Measurements from ENCODE around the gene VENTX.
"Not testable (repeated sequence)": the region's sequence is repeated elsewhere in the genome, so short reads cannot be mapped to it uniquely, and the experiment has no call there.

Gene VENTX

DNA sequence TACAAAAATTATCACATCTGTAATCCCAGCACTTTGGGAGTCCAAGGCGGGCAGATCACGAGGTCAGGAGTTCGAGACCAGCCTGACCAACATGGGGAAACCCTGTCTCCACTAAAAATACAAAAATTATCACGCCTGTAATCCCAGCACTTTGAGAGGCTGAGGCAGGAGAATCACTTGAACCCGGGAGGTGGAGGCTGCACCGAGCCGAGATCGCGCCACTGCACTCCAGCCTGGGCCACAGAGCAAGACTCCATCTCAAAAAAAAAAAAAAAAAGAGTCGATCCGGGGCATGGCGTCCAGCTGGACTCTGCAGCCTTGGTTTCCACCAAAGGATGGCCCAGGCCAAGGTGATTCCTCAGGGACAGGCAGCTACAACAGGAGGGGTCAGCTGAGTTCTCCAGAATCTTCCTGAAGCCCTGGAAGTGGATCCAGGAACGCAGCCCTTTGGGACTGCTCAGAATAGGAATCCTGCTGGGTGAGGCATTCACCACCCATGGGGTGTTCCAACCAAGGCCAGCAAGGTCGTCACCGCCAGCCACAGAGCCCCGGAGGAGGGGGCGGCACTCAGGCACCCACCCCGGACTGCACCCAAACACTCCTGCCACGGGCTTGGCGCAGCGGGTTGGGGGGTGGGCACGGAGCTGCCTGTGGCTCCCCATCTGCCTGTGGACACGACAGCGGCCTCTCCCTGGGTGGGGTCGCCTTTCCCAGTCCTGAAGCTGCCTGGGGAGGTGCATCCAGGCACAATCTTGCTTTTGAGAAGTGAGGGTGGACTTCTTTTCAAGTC is 19.7 kb upstream of the VENTX start:
- no peak for DNase-seq

DNA sequence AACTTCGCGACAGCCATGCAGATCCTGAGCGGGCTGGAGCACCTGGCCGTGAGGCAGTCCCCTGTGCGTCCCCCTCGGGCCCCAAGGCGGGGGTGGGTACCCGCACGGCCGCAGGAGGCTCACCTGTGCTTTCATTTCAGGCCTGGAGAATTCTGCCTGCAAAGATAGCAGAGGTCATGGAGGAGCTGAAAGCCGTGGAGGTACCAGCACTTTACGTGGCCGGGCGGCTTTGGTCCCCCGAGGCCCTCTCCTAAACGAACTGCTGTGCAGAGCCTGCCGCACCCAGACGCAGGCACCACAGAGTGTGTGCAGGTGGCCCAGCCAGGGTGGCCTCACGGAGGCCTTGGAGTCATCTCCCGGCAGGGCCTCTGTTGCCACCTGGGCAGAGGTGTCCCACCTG is 18.8 kb upstream of the VENTX start:
- DNase-seq = no peak

DNA sequence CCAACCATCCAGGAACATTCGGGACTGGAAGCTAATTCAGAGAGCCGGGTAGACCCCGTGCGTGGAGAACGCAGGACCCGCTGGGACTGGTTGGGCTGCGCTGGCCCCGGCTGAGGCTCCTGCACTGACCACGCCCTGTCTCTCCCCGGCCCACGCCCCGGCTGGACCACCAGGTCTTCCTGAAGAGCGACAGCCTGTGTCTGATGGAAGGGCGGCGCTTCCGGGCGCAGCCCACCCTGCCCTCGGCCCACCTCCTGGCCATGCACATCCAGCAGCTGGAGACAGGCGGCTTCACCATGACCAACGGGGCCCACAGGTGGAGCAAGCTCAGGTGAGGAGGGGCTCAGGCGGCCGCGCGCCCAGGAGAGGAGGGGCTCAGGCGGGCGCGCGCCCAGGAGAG is 17.9 kb upstream of the VENTX start:
- DNase-seq = no peak

DNA sequence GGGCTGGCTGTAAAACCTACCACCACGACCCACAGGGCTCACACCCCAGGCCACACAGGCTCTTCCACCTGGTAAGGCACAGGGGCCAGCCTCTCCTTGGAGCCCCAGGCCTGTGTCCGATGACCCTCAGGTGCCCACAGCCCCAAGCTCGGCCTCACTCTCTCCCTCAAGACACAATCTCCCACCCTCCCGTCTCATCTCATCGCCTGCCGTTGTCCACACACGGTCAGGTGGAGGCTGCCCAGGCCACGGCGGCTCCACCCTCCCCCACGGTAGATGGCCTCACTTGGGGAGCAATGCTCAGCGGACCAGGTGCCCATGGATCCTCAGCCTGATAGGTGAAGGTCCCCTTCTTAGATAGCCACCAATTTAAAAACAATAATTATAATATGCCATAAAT is 16.3 kb upstream of the VENTX start:
- DNase-seq = no peak

DNA sequence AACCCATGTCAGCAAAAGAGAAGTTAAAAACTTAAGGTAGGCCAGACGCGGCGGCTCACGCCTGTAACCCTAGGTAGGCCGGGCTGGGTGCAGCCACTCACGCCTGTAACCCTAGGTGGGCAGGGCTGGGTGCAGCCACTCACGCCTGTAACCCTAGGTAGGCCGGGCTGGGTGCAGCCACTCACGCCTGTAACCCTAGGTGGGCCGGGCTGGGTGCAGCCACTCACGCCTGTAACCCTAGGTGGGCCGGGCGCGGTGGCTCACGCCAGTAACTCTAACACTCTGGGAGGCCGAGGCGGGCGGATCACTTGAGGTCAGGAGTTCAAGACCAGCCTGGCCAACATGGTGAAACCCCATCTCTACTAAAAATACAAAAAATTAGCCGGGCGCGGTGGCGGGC is 15.9 kb upstream of the VENTX start:
- DNase-seq = not testable (repeated sequence)

DNA sequence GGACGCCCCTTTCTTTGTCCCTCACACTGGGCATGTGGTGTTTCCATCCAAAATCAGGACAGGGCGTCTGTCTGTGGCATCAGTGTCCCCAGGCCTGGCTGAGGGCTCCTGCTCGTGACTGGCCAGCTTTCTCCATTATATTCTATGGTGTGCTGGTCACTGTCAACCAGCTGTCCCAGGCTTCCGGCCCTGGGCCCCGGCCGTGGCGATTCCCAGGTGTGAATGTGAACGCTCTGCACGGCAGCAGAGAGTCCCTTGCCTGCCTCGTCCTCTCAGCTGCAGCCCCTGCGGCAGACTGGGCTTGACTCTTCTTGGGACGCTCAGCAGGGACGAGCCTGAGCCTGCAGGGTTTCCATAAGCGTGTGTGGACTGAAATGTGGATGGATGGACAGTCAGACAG is 13.6 kb upstream of the VENTX start:
- DNase-seq = no peak

DNA sequence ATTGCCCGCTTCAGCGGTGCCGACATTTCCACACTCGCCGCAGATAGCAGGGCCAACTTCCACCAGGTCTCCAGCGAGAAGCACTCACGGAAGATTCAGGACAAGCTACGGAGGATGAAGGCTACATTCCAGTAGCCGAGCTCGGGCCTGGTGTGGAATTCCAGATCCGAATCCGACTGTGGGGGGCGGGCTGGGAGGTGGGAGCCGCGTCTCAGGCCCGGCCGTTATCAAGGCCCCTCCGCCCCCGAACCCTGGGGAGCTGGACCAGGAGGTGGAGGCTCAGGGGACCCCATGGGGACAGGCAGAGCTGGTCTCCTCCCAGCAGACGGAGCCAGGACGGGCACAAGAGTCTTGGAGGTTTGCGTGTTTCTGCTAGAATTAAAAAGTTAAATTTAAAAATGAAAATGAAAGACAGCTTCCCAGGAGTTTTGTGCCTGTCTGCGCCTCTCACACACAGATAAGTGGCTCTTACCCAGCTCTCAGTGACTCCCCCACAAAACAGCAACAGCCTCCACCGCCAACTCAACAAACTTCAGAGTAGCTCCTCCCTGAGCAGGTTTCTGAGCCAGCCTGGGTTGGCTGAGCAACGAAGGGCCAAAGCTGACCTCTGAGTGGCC is 12.8 kb upstream of the VENTX start:
- DNase-seq = no peak

DNA sequence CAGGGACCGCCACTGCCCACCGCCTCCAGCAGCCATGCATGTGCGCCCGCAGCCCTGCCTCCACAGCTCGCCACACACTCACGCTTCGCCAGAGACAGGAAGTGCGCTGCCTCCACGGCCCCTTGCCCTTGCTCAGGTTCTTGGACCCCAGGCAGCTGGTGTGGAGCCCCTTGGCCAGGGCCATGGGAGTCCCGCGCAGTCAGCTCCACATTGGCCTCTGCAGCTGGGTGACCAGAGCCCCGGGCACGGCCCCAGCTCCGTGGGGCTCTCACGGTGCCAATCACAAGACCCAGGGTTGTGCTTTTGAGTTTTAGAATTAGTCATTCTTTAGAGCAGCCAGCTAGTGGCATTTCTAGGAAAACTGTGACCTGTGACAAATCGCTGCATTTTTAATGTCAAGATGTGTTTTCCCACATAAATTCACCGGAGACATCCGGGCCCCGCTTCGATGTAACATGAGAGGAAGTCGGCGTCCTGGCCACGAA is 11.9 kb upstream of the VENTX start:
- DNase-seq = no peak

DNA sequence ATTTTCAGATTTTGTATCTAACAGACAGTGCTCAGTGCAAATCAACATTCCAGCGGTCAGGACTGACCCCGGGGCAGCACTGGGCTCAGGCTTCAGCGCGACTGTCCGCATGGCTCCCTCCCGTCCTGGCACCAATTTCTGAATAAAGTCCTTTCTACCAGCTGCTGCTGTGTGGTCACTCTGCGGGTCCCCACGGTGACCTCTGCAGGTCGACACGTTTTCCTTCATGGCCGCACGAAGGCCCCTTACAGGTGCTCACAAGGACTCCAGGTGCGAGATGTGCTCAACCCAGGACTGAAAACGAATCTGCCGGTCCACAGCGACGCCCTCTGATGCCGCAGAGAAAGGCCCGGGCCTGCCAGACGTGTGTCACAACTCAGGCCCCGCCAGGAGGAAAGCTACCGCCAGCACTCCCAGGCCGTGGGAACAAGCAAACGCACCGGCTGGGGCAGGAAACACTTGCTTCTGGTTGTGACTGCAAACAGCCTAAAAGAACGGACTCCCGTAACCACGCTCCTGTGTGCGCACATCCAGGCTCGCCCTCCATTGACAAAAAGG is 11.3 kb upstream of the VENTX start:
- no peak for DNase-seq

DNA sequence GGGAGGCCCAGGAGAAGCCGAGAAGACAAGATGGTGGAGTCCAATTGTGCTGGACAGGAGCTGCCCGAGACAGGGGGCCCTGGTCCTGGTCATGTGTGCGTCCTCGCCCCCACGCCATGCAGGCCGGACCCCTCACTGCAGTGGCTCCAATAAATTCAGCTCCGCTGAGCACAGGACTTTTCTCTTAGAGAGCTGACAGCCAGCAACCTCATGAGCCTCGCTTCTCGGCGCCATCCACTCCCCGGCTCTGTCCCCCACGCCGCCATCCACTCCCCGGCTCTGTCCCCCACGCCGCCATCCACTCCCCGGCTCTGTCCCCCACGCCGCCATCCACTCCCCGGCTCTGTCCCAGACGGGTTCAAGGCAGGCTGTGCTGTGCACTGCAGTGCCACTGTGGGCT is 10.4 kb upstream of the VENTX start:
- no peak for DNase-seq

DNA sequence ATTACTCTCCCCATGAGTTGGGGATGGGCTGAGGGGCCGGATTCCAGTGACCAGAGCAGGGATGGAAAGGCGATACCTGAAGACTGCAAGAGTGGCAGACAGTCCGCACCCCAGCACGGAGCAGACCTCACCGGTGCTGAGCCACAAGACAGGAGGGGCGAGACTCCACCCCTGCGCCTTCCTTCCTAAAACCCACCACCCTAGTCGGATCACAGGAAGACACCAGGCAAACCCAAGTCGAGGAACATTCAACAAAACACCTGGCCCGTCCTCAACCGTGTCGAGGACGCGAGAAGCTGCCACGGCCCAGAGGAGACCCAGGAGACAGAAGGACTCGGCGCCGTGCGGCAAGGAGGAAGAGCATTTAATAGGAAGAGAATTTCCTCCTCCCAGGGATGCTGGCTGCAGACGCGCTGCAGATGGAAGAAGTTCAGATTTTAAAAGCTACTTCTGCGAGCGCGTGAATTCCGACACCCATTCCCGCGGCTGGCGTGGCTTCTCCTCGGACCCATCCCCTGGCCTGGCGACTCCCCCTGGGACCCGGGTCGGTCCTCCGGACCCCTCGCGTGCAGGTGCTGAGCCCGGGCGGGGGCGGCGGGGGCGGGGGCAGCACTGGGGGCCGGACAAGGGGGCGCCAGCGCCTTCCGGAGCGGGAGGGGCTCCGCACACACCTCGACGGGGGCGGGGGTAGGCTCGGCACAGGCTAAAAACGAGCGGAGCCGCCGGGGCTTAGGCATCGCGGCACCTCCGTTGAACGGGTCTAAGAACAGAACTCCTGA is 8.2 kb upstream of the VENTX start:
- DNase-seq = no peak

DNA sequence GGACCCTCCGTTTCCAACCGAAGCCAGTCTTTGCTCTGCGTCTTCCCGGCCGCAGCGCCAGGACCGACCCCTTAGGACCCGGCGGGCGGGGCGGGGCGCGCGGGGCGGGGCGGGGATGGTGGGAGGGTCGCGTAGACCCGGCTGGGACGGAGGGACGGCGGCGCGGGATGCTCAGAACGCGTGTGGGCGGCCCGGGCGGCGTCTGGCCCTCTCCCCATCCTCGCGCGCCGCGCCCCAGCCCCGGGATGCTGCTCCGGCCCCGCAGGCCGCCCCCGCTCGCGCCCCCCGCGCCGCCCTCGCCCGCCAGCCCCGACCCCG is 7.7 kb upstream of the VENTX start, which contains the start of gene UTF1:
Gene UTF1 (plus strand): TSS at position 174 of the 318 bp plus-strand sequence. CDS start 72 bp downstream, at position 246.
- no peak for DNase-seq

DNA sequence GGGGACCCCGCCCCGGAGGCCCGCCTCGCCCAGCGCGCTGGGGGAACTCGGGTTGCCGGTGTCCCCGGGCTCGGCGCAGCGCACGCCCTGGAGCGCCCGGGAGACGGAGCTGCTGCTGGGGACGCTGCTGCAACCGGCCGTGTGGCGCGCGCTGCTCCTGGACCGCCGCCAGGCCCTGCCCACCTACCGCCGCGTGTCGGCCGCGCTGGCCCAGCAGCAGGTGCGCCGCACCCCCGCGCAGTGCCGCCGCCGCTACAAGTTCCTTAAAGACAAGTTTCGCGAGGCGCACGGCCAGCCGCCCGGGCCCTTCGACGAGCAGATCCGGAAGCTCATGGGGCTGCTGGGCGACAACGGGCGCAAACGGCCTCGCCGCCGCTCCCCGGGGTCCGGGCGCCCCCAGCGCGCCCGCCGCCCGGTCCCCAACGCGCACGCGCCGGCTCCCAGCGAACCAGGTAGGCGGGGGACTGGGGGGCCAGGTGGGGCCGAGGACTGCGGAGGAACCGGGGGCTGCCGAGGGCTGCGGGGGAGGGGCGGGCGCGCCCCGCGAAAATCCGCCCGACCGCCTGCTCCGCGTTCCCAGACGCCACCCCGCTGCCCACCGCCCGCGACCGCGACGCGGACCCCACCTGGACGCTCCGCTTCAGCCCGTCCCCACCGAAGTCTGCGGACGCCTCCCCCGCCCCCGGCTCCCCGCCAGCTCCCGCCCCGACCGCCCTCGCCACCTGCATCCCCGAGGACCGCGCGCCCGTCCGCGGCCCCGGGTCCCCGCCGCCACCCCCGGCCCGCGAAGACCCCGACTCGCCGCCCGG is 7.1 kb upstream of the VENTX start:
- DNase-seq = no peak

DNA sequence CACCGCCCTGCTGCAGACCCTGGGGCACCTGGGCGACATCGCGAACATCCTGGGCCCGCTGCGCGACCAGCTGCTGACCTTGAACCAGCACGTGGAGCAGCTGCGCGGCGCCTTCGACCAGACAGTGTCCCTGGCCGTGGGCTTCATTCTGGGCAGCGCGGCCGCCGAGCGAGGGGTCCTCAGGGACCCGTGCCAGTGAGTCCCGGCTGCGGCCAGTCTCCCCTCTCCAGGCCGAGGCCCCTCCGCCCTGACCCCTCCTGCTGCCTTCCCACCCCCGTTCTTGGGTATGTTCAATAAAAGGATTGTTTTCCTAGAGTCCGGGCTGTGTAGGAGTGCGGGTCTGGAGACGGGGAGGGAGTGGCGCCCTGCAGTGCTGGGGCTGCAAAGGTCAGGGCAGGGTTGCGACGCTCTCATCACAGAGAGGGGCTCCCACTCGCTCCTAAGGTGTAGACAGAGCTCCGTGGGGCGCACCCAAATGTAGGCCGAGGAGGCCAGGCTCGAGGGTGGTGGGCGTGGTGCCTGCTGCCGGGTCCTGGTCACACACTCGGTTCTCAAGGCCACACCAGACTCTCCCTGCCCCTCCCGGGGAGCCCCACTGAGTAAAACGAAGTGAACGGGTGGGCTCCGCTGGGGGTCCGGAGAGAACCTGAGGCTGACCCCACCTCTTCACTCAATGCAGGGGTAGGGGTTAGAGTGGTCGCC is 6.3 kb upstream of the VENTX start:
- DNase-seq = no peak

DNA sequence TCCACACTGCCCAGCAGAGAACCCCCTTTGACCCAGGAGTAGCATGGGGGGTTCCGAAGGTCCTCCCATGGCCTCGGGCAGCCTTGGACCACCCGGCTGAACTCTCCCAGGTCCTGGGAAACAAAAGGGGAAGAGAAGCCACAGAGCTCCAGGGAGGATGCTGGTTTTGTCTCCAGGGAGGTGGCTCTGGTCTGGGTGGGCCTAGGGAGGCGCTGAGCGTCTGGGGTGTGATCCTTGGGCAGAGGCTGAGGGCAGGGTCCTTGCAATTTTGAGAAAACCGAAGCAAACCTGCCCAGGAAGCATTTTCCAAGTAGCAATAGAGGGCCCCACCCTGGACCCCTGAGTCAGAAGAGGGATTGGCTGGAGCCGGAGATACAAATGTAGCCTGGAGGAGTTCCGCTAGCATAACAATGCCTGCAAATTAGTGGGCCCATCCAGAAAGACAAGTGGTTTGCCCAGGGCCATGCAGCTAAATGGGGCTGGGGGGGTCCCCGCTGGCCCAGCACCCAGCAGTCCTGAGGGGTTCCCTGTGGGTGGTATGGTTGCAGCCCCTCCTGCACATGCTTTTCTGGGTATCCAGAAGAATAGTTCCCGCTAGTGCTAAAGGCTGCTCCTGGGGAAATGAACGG is 5.6 kb upstream of the VENTX start:
- DNase-seq = no peak

DNA sequence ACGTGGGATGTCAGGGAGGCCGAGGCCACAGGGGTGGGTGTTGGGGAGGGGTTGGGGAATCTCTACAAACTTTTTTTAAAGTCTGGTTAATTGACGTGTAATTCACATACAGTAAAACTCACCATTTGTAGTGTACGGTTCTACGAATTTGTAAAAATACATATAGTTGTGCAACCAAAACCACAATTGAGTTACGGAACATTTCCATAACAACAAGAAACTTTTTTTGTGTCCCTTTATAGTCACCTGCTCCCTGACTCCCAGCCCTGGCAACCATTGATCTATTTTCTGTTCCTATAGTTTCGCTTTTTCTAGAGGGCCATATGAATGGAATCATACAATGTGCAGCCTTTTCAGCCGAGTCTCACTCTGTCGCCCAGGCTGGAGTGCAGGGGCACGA is 2.9 kb upstream of the VENTX start:
- not testable (repeated sequence) for DNase-seq

DNA sequence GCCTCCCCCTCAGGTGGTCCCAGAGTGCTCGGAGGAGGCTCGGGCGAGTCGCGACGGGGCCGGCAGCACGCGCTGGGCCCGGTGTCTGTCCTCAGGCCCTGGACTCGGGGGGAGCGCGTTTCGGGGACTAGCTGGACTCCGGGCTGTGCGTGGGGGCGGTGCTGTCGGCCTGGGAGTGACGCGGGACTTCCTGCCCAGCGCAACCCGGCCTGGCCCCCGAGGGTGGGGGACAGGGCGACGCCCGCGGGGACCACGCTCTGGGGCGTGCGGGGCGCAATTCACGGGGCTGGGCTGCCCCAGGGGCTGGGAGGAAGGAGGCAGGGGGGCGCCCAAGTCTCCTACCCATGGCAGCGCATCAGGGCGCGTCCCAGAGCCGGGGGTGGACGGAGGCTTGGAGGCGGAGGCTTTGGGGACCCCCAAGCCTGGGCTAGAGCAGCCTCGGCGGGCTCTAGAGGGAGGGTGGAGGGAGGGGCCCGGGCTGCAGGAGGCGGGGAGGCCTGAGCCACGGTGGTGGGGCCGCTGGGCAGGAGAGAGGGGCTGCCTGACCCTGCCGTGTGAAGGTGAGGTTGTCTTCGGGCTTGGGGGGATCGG is 2.3 kb upstream of the VENTX start:
- DNase-seq = no peak

DNA sequence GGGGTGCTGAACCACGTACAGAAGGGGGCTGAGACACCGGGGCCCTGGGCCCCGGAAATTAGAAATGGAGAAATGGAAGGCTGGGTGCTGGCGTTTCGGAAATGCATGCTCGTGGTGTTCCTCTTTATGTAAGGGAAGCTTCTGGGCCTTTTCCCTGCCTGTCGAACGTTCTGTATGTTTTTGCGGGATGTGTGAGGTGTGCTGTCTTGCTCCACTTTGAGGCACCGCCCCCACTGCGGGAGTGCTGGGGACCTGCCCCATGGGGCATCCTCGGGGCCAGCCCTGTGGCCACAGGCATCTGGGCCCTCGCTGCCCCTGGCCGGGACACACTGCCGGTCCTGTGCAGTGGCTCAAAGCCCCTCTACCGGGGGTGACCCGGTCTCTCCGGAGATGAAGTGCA is 1.7 kb upstream of the VENTX start:
- no peak for DNase-seq

DNA sequence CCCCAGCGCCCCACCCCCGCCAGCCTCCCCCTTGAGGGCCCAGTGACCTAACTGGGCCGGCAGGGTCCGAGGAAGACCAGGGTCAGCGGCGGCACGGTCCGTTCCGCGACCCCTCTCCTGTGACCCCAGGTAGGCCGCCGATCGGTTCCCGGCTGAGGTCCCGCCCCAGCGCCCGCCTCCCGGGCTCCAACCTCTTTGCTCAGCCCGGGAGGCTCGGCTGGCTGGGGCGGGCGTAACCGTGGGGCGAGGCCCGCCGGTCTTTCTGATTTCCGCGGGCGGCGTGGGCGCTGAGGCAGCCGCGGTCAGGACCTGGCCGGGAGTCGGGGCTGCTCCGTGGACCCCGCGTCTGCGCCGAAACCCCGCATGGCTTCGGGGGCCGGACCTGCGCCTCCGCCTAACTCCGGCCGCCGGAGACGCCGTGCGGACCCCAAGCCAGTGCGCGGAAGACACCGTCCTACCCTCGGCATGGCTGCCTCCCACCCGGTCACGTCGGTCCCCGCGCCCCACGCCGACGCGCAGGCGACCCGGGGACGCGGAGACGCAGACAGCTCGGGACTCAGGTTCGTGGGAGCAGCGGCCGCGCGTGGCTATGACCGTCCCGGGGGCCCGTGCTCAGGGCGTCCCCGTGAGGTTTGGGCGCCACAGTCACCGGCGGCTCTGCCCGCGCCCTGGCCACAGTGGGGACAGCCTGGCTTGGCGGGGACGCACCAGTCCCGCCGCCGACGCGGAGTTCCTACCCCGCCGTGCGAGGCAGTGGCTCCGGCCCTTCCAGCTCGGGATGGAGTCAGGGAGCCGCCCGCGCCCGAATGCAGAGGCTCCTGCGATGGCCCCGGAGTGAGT is 1.0 kb upstream of the VENTX start:
- no peak for DNase-seq

DNA sequence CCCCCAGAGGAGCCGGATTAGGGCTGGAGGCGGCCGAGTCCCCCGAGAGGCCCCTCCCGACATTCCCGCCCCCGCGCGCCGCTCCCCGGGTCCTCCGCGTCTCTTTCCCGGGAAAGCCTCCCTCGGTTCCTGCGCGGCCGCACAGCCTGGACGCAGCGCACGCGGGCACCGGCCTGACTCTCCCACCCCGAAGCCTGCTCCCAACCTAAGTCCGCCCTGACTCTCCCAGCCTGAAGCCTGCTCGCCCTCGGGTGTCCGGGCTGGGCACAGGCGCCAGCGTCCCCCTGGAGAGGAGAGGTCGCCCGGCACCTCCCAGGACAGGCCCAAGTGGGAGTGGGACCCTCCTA is 441 bp upstream of the VENTX start:
- DNase-seq = no peak

DNA sequence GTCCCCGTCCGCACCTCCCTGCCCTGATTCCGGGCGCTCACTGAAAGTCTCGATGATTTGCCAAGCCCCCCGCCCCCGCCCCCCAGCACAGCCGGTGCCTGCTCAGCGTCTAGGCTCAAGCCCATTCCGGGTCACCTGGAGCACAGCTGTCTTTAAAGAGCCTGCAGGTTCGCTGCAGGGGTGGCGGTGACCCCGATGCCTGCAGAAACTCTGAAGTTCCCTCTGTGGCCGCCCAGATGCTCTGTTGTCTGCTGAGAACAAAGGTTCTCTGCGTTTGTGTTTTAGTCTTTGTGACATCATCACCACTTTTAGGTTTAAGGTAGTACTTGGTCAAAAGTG is 780 bp downstream of the VENTX start:
- DNase-seq = no peak
